ENCODE results near the gene TAOK2. TPM values are rescaled to one million over a fixed set of nuclear protein-coding genes. Genes with fewer than 3 reads are reported as not detected.

TAOK2 gene
- total and polyA plus RNA-seq, 2 of the 13 experiments (the other 11 are each of a cell fraction or from before 2014, with no cell fraction given): 17.4 to 43.2 TPM

DNA sequence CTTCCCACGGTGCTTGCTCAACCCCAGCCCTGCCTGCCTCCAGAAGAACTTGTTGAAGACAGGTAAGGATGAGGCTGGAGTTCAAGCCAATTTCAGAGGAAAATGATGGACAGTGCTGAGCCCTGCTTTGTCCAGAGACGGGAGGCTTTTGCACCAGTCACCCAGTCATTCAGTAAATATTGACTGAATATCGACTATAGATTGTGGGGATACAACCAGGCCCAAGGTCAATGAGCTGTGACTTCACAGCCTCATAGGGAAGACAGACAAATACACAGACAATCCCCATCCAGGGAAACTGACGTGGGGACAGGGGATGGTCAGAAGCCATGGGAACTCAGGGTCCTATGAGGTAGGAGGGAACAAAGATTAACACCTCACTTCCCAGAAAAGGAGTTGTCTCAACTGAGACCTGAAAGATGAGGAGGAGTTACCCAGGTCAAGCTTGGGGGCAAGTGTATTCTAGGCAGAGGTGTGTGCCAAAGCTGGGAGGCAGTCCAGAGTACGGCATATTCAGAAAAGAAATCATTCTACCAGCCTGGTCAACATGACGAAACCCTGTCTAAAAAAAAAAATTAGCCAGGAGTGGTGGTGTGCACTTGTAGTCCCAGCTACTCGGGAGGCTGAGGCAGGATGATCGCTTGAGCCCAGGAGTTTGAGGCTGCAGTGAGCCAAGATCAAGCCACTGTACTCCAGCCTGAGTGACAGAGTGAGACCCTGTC lies 43.0 kb downstream of the TAOK2 start (continued):
- TF ChIP-seq ZNF484 (CRISPR knock-in tag; IDR thresholded peaks at IDR 0.05; ENCODE audit: borderline replicate concordance, low read depth) (no peak), KAT2B (IDR thresholded peaks at IDR 0.05; ENCODE audit: borderline replicate concordance, low read depth, low read length) (peak; percentile 90), KDM4B (CRISPR knock-in tag; IDR thresholded peaks at IDR 0.05) (no peak), ZNF547 (CRISPR knock-in tag; IDR thresholded peaks at IDR 0.05) (no peak), SMAD9 (CRISPR knock-in tag; IDR thresholded peaks at IDR 0.05) (no peak), PHF21A (CRISPR knock-in tag; IDR thresholded peaks at IDR 0.05) (no peak), ZNF274 (CRISPR knock-in tag; IDR thresholded peaks at IDR 0.05) (0 out of 2 replicates have a peak, but pooled peaks have one; percentile 6), THAP11 (CRISPR knock-in tag; IDR thresholded peaks at IDR 0.05) (0 out of 2 replicates have a peak, but pooled peaks have one; percentile 28), ZNF446 (CRISPR knock-in tag; IDR thresholded peaks at IDR 0.05) (no peak), ZNF10 (CRISPR knock-in tag; IDR thresholded peaks at IDR 0.05; ENCODE audit: borderline replicate concordance, low read depth) (no peak), PITX1 (CRISPR knock-in tag; IDR thresholded peaks at IDR 0.05) (no peak; the same call in 1 of the 2 replicates), SALL1 (CRISPR knock-in tag; IDR thresholded peaks at IDR 0.05) (peak; percentile 64), MYC (CRISPR knock-in tag; IDR thresholded peaks at IDR 0.05; ENCODE audit: borderline replicate concordance) (no peak), ZC3H4 (CRISPR knock-in tag; IDR thresholded peaks at IDR 0.05; ENCODE audit: borderline replicate concordance) (no peak), ZNF326 (CRISPR knock-in tag; IDR thresholded peaks at IDR 0.05; ENCODE audit: borderline replicate concordance) (no peak), AGO2 (optimal IDR thresholded peaks at IDR 0.05; ENCODE audit: low read depth, low read length) (no peak), GLI4 (CRISPR knock-in tag; IDR thresholded peaks at IDR 0.05; ENCODE audit: borderline replicate concordance) (no peak), RARA (CRISPR knock-in tag; IDR thresholded peaks at IDR 0.05) (peak; percentile 61), HOXD1 (CRISPR knock-in tag; IDR thresholded peaks at IDR 0.05) (no peak), NCOA2 (CRISPR knock-in tag; IDR thresholded peaks at IDR 0.05) (no peak), ZGPAT (CRISPR knock-in tag; IDR thresholded peaks at IDR 0.05) (no peak), NFE2L2 (IDR thresholded peaks at IDR 0.05; ENCODE audit: low read length) (no peak), JUNB (CRISPR knock-in tag; IDR thresholded peaks at IDR 0.05; ENCODE audit: borderline replicate concordance) (no peak)
- TF ChIP-seq, protein P1, sequence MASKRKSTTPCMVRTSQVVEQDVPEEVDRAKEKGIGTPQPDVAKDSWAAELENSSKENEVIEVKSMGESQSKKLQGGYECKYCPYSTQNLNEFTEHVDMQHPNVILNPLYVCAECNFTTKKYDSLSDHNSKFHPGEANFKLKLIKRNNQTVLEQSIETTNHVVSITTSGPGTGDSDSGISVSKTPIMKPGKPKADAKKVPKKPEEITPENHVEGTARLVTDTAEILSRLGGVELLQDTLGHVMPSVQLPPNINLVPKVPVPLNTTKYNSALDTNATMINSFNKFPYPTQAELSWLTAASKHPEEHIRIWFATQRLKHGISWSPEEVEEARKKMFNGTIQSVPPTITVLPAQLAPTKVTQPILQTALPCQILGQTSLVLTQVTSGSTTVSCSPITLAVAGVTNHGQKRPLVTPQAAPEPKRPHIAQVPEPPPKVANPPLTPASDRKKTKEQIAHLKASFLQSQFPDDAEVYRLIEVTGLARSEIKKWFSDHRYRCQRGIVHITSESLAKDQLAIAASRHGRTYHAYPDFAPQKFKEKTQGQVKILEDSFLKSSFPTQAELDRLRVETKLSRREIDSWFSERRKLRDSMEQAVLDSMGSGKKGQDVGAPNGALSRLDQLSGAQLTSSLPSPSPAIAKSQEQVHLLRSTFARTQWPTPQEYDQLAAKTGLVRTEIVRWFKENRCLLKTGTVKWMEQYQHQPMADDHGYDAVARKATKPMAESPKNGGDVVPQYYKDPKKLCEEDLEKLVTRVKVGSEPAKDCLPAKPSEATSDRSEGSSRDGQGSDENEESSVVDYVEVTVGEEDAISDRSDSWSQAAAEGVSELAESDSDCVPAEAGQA (IDR thresholded peaks at IDR 0.05; ENCODE audit: low read depth): no peak
- TF ChIP-seq, protein P1 (CRISPR knock-in tag; IDR thresholded peaks at IDR 0.05; ENCODE audit: borderline replicate concordance): no peak

Data from HepG2 (cell line).